ENCODE measurements around the gene ARFGEF3.
"Not testable (repeated sequence)": the region's sequence is repeated elsewhere in the genome, so short reads cannot be mapped to it uniquely, and the experiment has no call there.

Gene ARFGEF3

DNA sequence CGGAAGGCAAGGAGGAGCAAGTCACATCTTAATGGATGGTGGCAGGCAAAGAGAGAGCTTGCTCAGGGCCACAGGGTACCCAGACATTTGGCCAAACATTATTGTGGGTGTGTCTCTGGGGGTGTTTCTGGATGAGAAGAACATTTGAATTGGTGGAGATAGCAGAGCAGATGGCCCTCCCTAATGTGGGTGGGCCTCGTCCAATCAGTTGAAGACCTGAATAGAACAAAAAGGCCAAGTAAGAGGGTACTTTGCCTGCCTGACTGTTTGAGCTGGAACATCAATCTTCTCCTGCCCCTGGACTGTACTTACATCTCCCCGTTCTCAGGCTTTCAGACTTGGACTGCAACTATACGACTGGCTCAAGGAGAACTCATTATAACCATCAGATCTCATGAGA is 160.2 kb downstream of the ARFGEF3 start:
- DNase-seq, result no peak

DNA sequence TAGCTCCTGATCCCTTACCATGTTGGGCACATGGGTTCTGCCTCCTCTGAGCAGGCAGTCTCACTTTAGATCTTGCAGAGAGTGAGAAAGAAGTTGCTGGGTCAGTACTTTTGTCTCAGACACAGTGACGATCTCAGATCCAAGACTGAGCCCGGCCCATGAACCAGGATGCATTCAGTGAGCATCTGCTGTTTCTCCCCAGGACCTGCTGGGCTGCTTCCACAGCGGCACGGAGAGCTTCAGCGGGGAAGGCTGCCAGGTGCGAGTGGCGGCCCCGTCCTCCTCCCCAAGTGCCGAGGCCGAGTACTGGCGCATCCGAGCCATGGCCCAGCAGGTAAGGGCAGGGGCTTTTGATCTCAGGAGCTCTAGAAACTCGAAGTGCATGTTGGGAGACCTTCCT is 162.1 kb downstream of the ARFGEF3 start:
- DNase-seq, result no peak

DNA sequence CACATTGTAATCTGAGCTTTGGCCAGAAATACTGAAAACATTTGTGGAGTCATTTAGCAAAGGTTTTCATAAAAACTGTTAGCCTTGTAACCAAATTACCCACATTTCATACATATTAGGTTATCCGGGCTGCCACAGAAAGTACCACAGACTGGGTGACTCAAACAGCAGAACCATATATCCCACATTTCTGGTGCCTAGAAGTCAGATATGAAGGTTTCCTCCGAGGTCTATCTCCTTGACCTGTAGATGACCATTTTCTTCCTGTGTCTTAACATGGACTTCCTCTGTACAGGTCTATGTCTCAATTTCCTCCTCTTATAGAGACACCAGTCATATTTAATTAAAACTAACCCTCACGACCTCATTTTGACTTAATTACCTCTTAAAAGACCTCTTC is 166.5 kb downstream of the ARFGEF3 start:
- DNase-seq, result no peak

DNA sequence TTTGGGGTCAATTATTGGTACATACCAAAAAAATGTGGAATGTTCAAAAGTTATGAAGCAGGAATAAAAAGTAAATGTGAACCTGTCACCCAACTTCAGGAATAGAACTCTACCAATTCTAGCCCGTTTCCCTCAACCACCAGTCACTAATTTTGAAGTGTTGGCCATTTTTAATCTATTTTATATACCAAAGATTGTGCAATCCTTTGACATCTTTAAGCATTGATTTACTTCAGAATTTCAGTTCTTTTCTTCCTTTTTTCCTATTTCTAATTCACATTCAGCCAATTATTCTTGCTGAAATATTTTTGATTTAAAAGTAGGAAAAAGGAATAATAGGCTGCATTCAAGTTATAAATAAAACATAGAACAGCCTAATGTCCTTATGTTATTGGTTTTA is 169.0 kb downstream of the ARFGEF3 start:
- no peak for DNase-seq

DNA sequence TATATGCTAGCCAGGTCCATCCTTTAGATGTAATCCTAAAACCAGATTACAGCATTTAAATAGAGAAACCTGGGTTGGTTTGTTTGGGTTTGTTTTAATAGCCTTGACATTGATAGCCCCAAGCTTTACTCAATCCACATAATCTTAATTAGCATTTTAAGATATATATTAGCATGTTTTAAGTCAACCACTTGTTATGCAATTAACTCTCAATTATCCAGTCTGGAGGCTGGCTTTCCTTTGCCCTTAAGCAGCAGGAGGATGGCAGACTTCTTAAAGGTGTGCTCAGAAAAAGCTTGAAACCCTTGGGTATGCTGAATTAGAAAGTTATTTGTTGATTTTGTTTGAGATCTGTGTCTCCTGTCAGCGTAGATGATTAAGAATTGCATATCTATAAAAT is 169.7 kb downstream of the ARFGEF3 start:
- DNase-seq, result no peak

DNA sequence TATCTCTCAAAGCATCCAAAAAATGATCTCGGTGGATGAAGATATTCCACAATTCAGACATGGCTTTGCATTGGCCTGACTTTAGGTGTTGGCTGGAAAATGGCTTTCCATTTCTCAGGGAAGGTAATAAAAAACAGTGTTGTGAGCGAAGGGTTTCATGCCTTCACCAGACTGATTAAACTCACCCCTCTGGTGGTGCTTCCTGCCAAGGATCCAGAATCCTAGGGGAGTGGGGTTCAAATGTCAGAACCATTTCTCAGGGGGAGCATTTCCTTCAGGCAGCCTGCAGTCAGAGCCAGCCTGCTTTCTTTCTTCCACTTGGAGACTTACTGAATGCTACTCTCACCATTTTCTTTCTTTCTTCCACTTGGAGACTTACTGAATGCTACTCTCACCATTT is 170.2 kb downstream of the ARFGEF3 start:
- DNase-seq, result no peak

DNA sequence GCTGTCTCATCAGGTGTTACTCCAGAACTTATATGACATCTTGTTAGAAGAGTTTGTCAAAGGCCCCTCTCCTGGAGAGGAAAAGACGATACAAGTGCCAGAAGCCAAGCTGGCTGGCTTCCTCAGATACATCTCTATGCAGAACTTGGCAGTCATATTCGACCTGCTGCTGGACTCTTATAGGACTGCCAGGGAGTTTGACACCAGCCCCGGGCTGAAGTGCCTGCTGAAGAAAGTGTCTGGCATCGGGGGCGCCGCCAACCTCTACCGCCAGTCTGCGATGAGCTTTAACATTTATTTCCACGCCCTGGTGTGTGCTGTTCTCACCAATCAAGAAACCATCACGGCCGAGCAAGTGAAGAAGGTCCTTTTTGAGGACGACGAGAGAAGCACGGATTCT is 172.3 kb downstream of the ARFGEF3 start:
- DNase-seq, result no peak

DNA sequence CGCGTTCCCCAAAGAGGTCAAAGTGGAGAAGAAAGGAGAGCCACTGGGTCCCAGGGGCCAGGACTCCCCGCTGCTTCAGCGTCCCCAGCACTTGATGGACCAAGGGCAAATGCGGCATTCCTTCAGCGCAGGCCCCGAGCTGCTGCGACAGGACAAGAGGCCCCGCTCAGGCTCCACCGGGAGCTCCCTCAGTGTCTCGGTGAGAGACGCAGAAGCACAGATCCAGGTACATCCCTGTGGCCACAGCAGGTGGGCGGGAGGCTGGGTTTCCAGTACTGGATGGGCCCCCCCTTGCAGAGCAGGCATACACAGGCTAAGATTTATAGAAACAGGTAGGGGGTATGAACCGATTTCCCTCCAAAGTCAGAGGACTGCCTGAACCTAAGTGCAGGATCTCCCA is 173.2 kb downstream of the ARFGEF3 start:
- no peak for DNase-seq

DNA sequence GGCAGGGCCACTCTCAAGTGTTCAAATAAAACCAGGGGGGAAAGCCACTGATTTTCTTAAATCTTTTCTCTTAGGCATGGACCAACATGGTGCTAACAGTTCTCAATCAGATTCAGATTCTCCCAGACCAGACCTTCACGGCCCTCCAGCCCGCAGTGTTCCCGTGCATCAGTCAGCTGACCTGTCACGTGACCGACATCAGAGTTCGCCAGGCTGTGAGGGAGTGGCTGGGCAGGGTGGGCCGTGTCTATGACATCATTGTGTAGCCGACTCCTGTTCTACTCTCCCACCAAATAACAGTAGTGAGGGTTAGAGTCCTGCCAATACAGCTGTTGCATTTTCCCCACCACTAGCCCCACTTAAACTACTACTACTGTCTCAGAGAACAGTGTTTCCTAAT is 174.5 kb downstream of the ARFGEF3 start:
- DNase-seq, result no peak

DNA sequence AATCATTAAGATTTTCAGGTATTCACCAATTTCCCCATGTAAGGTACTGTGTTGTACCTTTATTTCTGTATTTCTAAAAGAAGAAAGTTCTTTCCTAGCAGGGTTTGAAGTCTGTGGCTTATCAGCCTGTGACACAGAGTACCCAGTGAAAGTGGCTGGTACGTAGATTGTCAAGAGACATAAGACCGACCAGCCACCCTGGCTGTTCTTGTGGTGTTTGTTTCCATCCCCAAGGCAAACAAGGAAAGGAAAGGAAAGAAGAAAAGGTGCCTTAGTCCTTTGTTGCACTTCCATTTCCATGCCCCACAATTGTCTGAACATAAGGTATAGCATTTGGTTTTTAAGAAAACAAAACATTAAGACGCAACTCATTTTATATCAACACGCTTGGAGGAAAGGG is 175.3 kb downstream of the ARFGEF3 start:
- no peak for DNase-seq

DNA sequence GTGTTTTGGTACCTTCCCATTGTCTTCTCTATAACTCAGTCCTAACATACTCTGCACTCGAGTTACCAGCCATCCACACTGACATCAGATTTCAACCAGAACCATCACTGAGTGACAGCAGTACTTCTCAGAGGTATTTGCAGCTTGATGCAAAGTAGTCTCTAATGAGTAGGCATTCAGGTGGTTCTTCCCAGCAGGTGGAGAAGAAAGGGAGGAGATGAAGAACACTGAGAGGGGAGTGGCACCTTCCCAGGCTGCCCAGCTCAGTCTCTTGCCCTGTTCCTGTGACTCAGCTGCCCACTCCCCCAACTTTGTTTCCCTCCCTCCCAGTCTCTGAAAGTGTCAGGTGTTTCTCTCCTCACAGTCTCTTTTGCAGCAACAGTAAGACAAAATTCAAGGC is 177.3 kb downstream of the ARFGEF3 start:
- DNase-seq, result no peak

DNA sequence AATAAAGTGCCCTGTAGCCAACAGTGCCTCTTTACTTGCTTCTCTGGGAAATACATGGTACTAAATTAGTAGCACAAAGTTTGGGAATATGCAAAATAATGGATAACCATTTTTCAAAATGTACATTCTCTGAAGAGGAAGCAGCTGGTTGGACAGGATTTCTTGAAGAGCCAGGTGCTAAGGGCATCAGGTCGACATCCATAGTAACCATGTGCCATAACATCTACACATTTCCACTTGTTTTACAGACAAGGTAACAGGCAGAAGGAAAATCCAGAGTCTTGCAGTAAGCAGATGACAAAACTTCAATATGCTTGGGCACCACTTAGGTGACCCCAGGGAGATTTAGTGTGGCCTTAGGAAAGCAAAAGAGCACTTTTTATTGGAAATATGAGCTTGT is 179.4 kb downstream of the ARFGEF3 start:
- DNase-seq, result no peak

DNA sequence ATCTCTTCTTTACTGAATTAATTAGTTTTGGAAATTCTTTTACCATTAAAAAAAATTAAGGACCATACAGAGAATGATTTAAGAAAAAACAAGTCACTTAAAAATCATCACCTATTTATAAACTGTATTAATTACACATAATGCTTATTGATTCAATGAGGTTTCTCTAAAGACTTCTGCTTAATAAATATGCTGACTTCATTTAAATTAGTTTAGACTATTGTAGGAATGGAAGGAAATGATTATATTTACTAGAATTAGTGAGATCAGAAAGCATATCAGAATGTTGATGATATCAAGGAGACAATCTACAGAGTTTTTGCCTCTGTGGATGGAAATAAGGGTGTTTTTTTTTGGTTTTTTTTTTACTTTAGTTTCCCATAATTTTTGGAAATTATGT is 181.4 kb downstream of the ARFGEF3 start:
- DNase-seq, result no peak

DNA sequence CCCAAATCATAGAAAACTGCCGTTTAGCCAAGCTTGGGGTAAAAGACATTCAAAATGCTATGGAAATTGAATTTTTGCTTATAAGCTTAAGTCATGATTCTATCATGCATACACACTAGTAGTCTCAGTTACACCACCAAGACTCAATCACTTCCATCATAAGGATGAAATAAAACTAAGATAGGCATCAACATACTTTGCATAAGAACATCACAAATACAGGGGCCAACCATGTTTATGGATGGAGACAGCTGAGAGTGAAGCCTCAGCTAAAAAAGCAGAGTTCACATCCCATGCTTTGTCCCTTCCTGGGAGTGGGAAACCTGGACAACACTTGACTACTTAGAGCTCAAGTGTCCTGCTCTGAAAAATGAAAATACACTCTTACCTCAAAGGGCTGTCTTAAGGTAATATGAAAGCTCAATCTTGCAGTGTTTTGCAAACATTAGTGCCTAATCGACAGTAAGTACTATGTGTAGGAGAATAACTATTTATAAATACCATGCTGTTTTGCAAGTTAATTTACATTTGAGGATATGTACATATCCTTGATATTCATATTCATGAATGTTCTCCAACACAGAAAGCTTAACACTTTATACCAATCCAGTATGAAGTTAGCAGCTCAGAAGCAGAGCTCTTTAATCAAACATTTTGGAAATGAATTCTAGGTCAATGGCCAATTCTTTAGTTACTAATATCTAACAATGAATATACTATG is 184.0 kb downstream of the ARFGEF3 start:
- no peak for DNase-seq

DNA sequence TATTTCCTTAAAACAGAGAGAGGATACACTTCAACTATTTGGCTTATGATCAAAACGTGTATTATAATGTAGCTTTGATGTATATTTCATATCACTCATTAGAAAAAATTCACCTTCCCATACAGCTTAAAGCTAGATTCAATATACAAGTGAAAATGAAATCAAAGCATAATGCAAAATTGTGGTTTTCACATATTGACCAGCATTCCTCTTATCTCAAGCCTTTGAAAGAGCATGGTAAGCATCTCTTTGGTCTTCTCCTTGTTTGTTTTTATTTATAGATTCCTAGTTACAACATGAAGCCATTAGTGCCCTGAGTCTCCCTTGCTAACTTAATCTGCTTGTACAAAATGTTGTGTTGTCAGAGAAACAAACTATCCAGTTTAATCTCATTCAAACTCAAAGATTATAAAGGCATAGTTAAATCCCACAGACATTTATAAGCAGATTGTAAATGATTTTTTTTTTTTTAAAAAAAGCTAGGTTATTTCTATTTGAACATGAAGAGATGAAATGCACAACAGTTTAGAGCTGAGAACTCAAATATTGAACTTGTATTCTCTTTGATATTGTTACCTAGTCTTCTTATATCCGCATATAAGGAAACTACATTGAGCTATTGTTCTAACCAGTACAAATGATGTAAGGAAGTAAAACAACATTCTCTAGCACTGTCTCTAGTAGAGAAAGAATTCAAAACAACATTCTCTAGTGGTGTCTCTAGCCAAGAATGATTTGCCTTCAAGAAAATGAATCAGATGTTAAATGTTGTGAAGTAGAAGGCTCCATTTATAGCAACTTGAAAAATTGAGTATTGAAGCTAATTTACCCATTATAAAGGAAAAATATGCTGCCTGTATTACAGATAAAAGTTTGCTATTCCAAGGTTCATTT is 184.8 kb downstream of the ARFGEF3 start:
- no peak for DNase-seq

DNA sequence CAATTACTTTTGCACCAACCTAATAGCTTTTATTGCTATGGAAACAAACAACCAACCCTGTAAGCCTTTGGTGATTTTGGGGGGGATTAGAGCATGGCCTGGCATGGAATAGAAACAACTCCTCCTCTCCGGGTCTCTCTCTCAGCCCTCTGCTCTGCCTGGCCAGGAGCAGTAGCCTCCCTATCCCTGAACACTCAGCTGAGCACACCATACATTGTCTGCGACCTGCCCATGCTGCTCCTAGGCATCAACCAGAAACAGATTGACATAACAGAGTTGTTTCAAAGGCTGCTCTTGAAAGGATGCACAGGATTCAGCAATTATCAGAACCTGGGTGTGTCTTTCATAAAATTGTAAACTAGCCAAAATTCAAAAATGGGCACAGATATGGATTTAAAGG is 186.1 kb downstream of the ARFGEF3 start:
- DNase-seq, result no peak

DNA sequence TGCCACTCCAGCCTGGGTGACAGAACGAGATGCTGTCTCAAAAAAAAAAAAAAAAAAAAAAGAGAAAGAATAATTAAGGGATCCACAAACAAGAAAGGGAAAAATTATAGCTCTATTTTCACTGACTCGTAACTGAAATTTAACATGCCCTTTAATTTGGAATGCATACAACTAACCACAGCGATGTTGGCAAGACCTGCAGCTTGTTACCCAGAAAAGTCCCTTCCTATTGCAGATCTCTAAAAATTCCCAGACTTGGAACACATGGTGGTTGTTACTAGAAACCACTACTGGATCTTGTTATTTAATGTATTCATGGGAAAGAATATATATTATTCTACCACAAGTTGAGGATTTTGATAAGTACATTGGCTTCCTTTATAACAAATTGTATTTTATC is 188.2 kb downstream of the ARFGEF3 start:
- DNase-seq, result no peak

DNA sequence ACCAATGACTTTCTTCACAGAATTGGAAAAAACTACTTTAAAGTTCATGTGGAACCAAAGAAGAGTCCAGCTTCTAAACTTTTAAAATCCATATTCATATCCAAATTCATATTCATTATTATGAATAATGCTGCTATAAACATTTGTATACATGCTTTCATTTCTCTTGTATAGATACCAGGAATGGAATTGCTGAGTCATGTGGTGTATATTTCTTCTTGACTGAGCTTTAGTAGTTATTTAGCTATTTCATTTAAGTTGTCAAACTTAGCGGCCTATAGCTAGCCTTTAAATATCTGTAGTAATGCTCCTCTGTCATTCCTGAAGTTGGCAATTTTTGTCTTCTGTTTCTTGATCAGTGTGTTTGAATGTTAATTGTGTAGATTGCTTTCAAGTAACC is 196.2 kb downstream of the ARFGEF3 start:
- no peak for DNase-seq

DNA sequence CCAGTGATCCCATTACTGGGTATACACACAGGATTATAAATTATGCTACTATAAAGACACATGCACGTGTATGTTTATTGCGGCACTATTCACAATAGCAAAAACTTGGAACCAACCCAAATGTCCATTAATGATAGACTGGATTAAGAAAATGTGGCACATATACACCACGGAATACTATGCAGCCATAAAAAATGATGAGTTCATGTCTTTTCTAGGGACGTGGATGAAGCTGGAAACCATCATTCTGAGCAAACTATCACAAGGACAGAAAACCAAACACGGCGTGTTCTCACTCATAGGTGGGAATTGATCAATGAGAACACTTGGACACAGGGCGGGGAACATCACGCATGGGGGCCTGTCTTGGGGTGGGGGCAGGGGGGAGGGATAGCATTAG is 206.9 kb downstream of the ARFGEF3 start:
- not testable (repeated sequence) for DNase-seq

DNA sequence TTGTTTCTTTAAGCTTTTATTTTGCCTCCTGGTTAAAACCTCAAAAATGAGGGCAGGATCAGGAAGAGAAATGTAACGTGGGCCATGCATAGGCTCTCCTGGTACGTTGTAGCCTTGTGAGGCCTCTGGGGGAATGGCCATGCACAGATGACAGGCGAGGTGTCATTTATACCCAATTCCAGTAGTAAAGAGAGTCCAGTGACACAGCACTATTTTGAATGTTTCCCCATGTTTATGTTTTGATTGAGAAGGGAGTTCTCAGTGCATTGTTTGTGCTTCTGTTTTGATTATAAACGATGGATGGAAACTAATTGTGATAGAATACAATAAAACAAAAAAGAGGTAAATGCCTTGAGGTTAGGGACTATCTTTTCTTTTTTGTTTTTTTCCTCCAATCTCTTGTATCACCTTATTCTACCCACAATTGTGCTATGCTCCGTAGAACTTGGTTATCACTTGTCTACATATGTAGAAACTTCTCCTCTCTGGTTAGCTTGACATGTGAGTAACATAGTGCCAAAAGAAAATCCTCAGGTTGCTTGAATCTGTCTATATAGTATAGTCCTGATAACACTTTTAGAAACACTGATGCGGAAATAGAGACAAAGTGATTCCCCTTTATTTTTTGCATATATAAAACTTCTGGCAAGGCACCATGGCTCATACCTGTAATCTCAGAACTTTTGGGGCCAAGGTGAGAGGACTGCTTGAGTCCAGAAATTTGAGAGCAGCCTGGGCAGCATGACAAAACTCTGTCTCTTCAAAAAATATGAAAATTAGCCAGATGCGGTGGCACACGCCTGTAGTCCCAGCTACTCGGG is 209.1 kb downstream of the ARFGEF3 start:
- no peak for DNase-seq

DNA sequence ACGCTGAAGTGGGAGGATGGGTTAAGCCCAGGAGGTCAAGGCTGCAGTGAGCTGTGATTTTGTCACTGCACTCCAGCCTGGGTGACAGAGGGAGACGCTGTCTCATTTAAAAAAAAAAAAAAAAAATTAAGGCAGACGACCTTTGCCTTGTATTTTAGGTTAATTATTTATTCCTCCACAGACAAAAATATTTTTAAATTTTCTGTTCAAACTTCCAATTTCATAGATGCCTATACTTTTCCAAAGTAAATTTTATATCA is 209.6 kb downstream of the ARFGEF3 start:
- DNase-seq, result no peak

DNA sequence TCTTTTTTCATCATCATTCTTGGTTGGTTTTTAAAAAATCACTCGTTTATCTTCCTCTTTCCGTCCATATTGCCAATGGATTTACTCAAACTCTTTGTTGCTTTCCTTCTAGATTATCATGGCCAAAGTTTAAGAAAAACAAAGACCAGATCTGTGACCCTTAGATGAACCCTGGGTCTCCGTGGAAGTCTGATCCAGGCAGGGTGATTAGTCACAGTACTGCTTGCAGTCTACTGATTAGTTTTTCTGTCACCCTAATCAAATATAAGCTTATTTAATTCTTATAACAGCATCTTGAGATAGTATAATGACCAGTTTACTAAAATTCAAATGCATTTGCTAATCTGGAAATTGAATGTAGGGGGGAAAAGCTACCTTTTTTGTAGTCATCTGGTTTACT is 210.0 kb downstream of the ARFGEF3 start:
- no peak for DNase-seq

DNA sequence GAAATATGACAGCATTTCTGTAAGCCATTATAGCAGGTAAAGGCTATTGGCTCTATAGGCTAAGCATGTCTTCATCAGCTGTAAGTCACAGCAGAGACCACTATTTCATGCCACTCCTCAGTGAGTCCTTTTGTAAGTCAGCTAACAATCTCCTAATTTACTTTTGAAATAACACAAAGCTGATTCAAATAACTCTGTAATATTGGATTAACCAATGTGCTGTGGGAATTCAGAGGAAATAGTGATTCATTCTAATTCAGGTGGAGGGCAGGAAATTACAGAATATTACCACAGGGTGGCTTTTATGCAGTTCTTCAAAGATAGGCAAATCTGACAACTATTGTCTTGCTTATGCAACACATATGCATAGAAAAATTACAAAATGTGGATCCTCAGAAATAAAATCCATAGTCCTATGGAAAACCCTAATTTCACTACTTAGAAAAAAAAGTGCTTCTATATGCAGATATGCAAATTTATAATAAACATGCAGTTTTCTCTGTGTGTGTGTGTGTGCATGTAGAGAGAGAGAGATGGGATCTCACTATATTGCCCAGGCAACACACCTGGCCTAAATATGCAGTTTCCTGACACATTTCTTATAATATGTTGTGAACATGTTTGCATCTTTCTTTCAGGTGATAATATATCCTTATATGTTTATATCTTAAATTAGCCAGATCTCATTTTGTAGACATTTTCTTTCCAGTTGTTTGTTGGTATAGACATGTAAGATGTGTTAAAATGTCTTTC is 211.1 kb downstream of the ARFGEF3 start:
- DNase-seq, result no peak

Measured in stimulated activated CD4-positive, alpha-beta T cell treated with anti-CD3 and anti-CD28 coated beads, Interleukin-4, amount 100 ng/mL, for 24 hours (primary cell).